PC-9 (cell line): ENCODE data around the gene PLAU.

Experiments used
- CTCF ChIP-seq: fragments of 200-600 bp; sonication (generic); conservative IDR thresholded peaks from 2 replicates; pipeline ENCODE4 v1.6.1; 2017; ENCODE audit warnings: mixed run types, antibody characterized with exemption, mild to moderate bottlenecking, moderate library complexity
- EZH2 ChIP-seq: fragments of 200-600 bp; sonication (generic); IDR thresholded peaks from 2 replicates; pipeline ENCODE4 v1.8.0; 2017; ENCODE audit warnings: antibody characterized with exemption, low read depth

- TF ChIP-seq CTCF (peak; percentile 96), EZH2 (no peak)
Measured at GRCh38 chr10:73940634-73941221, 29.8 kb downstream of the PLAU start.
